ENCODE measurements around the gene NLN. TPM values are rescaled to one million over a fixed set of nuclear protein-coding genes. Genes with fewer than 3 reads are reported as not detected.
"Not testable (repeated sequence)": the region's sequence is repeated elsewhere in the genome, so short reads cannot be mapped to it uniquely, and the experiment has no call there.

The NLN gene
- total and polyA plus RNA-seq, 2 experiments from 2014 or later = 16.4 to 24.3 TPM

DNA sequence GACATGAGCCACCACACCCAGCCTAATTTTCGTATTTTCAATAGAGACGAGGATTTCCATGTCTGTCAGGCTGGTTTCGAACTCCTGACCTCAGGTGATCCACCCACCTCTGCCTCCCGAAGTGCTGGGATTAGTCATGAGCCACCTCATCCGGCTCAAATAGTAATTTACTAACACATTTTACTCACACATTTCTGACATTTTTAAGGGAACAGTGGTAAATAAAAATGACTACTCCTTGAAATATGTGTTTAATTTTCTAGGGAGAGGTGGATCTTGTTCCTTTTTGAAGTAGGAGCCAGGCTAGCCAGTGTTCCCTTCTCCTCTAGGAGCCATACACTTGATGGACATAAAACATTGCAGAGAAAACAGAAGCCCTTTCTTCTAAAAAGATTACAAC, 149.2 kb downstream of the NLN start:
- no peaks in the 10 kb centered on the region for H3K4me1 ChIP-seq (ENCODE audit: insufficient read depth)
- no peak overlapping the region for H3K4me3 ChIP-seq
- no peak for DNase-seq (ENCODE audit: low spot score)
- H2AFZ ChIP-seq = no peak overlapping the region
- H4K20me1 ChIP-seq (ENCODE audit: insufficient read depth, poor library complexity, severe bottlenecking) = no peaks in the 10 kb centered on the region
- H3K36me3 ChIP-seq (replicated peaks; ENCODE audit: insufficient read depth, low read depth) = no peaks in the 10 kb centered on the region
- H3K27ac ChIP-seq = no peak overlapping the region
- WGBS (ENCODE audit: low lambda C conversion rate, missing lambda C conversion rate) = 85% methylated on average over 5 of the region's 5 CpGs
- H3K9me2 ChIP-seq (replicated peaks; ENCODE audit: insufficient read depth) = no peaks in the 10 kb centered on the region
- no peak overlapping the region for H3K4me2 ChIP-seq
- no peaks in the 10 kb centered on the region for H3K27me3 ChIP-seq
- H3K9me3 ChIP-seq (ENCODE audit: low read depth) = no peaks in the 10 kb centered on the region
- TF ChIP-seq EZH2phosphoT487 (IDR thresholded peaks at IDR 0.05; ENCODE audit: low read depth, severe bottlenecking, unreplicated experiment) (no peak), EZH2 (IDR thresholded peaks at IDR 0.05; ENCODE audit: borderline replicate concordance) (no peak), CTCF (IDR thresholded peaks at IDR 0.05; ENCODE audit: poor library complexity) (no peak)
- no peaks in the 10 kb centered on the region for H3K79me2 ChIP-seq

DNA sequence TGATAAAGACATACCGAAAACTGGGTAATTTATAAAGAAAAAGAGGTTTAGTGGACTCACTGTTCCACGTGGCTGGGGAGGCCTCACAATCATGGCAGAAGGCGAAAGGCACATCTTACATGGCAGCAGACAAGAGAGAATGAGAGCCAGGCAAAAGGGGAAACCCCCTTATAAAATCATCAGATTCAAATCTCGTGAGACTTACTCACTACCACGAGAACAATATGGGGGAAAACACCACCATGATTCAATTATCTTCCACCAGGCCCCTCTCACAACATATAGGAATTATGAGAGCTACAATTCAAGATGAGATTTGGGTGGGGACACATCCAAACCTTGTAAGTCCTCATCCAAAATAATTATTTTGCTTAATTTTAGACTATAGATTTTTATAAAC, 149.8 kb downstream of the NLN start:
- H3K27me3 ChIP-seq; H3K9me3 ChIP-seq (ENCODE audit: low read depth); H3K27ac ChIP-seq; H4K20me1 ChIP-seq (ENCODE audit: insufficient read depth, poor library complexity, severe bottlenecking); DNase-seq (ENCODE audit: low spot score); H3K9me2 ChIP-seq (replicated peaks; ENCODE audit: insufficient read depth); H2AFZ ChIP-seq; H3K36me3 ChIP-seq (replicated peaks; ENCODE audit: insufficient read depth, low read depth); H3K4me1 ChIP-seq (ENCODE audit: insufficient read depth); H3K79me2 ChIP-seq; H3K4me2 ChIP-seq; H3K4me3 ChIP-seq: not testable (repeated sequence)
- 90% methylated on average over 5 of the region's 5 CpGs for WGBS (ENCODE audit: low lambda C conversion rate, missing lambda C conversion rate)

- H3K9me3 ChIP-seq (ENCODE audit: low read depth) = no peaks in the 10 kb centered on the region
- no peaks in the 10 kb centered on the region for H3K27me3 ChIP-seq
- H2AFZ ChIP-seq = no peak overlapping the region
- H3K4me3 ChIP-seq = no peak overlapping the region
- H3K79me2 ChIP-seq = no peaks in the 10 kb centered on the region
- no peak for DNase-seq (ENCODE audit: low spot score)
- H4K20me1 ChIP-seq (ENCODE audit: insufficient read depth, poor library complexity, severe bottlenecking) = no peaks in the 10 kb centered on the region
- H3K9me2 ChIP-seq (replicated peaks; ENCODE audit: insufficient read depth) = no peaks in the 10 kb centered on the region
- H3K4me1 ChIP-seq (ENCODE audit: insufficient read depth) = no peaks in the 10 kb centered on the region
- WGBS (ENCODE audit: low lambda C conversion rate, missing lambda C conversion rate) = 91% methylated on average over 3 of the region's 3 CpGs
- H3K4me2 ChIP-seq = no peak overlapping the region
- TF ChIP-seq EZH2 (IDR thresholded peaks at IDR 0.05; ENCODE audit: borderline replicate concordance) (no peak), EZH2phosphoT487 (IDR thresholded peaks at IDR 0.05; ENCODE audit: low read depth, severe bottlenecking, unreplicated experiment) (no peak), CTCF (IDR thresholded peaks at IDR 0.05; ENCODE audit: poor library complexity) (no peak)
- no peaks in the 10 kb centered on the region for H3K36me3 ChIP-seq (replicated peaks; ENCODE audit: insufficient read depth, low read depth)
- H3K27ac ChIP-seq = no peak overlapping the region
Measured at GRCh38 chr5:65873181-65873750, 151.3 kb downstream of the NLN start.

- DNase-seq (ENCODE audit: low spot score) = no peak
- H3K4me1 ChIP-seq (ENCODE audit: insufficient read depth) = no peaks in the 10 kb centered on the region
- no peak for TF ChIP-seq EZH2phosphoT487 (IDR thresholded peaks at IDR 0.05; ENCODE audit: low read depth, severe bottlenecking, unreplicated experiment)
- TF ChIP-seq CTCF (IDR thresholded peaks at IDR 0.05; ENCODE audit: poor library complexity) = no peak
- TF ChIP-seq EZH2 (IDR thresholded peaks at IDR 0.05; ENCODE audit: borderline replicate concordance) = no peak
- 88% methylated on average over 3 of the region's 3 CpGs for WGBS (ENCODE audit: low lambda C conversion rate, missing lambda C conversion rate)
- H3K9me2 ChIP-seq (replicated peaks; ENCODE audit: insufficient read depth) = no peaks in the 10 kb centered on the region
- H3K4me3 ChIP-seq = no peak overlapping the region
- no peaks in the 10 kb centered on the region for H3K27me3 ChIP-seq
- H2AFZ ChIP-seq = no peak overlapping the region
- H3K27ac ChIP-seq = no peak overlapping the region
- H3K4me2 ChIP-seq = no peak overlapping the region
- no peaks in the 10 kb centered on the region for H4K20me1 ChIP-seq (ENCODE audit: insufficient read depth, poor library complexity, severe bottlenecking)
- H3K9me3 ChIP-seq (ENCODE audit: low read depth) = no peaks in the 10 kb centered on the region
- no peaks in the 10 kb centered on the region for H3K36me3 ChIP-seq (replicated peaks; ENCODE audit: insufficient read depth, low read depth)
- H3K79me2 ChIP-seq = no peaks in the 10 kb centered on the region
Measured at GRCh38 chr5:65874241-65874640, 152.2 kb downstream of the NLN start.

All from hepatocyte (in vitro differentiated cells).